SK-N-SH treated with all-trans-retinoic acid at 6 μM for 48 hours (cell line): Measurements from ENCODE around the gene SORCS2.

ENCODE experiments used
- ATAC-seq: fragments of 200-7000 bp; cut with Tn5 transposase; 3 replicates; pipeline ENCODE4 v1.9.1; 2020; ENCODE audit warnings: mild to moderate bottlenecking, moderate library complexity
- ARNTL ChIP-seq: fragments of 450-650 bp; formaldehyde crosslinking; IDR thresholded peaks from 2 replicates; pipeline ENCODE4 v1.5.0; 2020; ENCODE audit warnings: low read depth, mild to moderate bottlenecking, moderate library complexity, borderline replicate concordance
- BACH2 ChIP-seq: fragments of 250-450 bp; sonication (Bioruptor Pico); IDR thresholded peaks from 2 replicates; pipeline ENCODE4 v1.9.0; 2021; ENCODE audit warnings: mild to moderate bottlenecking, borderline replicate concordance
- CSDC2 ChIP-seq: fragments of 250-450 bp; sonication (Bioruptor Pico); IDR thresholded peaks from 2 replicates; pipeline ENCODE4 v1.5.0; 2020; ENCODE audit warnings: mild to moderate bottlenecking, moderate library complexity
- ESRRG ChIP-seq: fragments of 250-450 bp; sonication (Bioruptor Pico); IDR thresholded peaks from 2 replicates; pipeline ENCODE4 v1.6.1; 2021; ENCODE audit warnings: mild to moderate bottlenecking
- GLIS3 ChIP-seq: fragments of 250-450 bp; sonication (Bioruptor Pico); IDR thresholded peaks from 2 replicates; pipeline ENCODE4 v1.5.0; 2020; ENCODE audit warnings: mild to moderate bottlenecking, moderate library complexity
- ISL1 ChIP-seq: fragments of 250-450 bp; sonication (Bioruptor Pico); IDR thresholded peaks from 2 replicates; pipeline ENCODE4 v2.1.2; 2022; ENCODE audit warnings: mild to moderate bottlenecking, moderate library complexity
- OSR1 ChIP-seq: fragments of 250-450 bp; sonication (Bioruptor Pico); IDR thresholded peaks from 2 replicates; pipeline ENCODE4 v1.8.0; 2022; ENCODE audit warnings: moderate library complexity, mild to moderate bottlenecking, inconsistent platforms
- PPARA ChIP-seq: fragments of 250-450 bp; sonication (Bioruptor Pico); IDR thresholded peaks from 2 replicates; pipeline ENCODE4 v1.5.0; 2020; ENCODE audit warnings: mild to moderate bottlenecking, borderline replicate concordance
- RARB ChIP-seq: fragments of 250-450 bp; sonication (Bioruptor Pico); IDR thresholded peaks from 2 replicates; pipeline ENCODE4 v1.8.0; 2021; ENCODE audit warnings: mild to moderate bottlenecking, moderate library complexity
- TCF4 ChIP-seq: fragments of 250-450 bp; sonication (Bioruptor Pico); IDR thresholded peaks from 2 replicates; pipeline ENCODE4 v1.8.0; 2021; ENCODE audit warnings: mild to moderate bottlenecking, moderate library complexity, borderline replicate concordance
- TOX ChIP-seq: fragments of 250-450 bp; sonication (Bioruptor Pico); IDR thresholded peaks from 2 replicates; pipeline ENCODE4 v1.8.0; 2021; ENCODE audit warnings: mild to moderate bottlenecking, moderate library complexity, borderline replicate concordance
- ZC3H10 ChIP-seq: fragments of 250-450 bp; sonication (Bioruptor Pico); IDR thresholded peaks from 2 replicates; pipeline ENCODE4 v1.5.1; 2021; ENCODE audit warnings: mild to moderate bottlenecking, moderate library complexity
- ZFP3 ChIP-seq: fragments of 250-450 bp; sonication (Bioruptor Pico); IDR thresholded peaks from 2 replicates; pipeline ENCODE4 v1.5.0; 2020; ENCODE audit warnings: mild to moderate bottlenecking, moderate library complexity
- ZFP30 ChIP-seq: fragments of 450-650 bp; formaldehyde crosslinking; IDR thresholded peaks from 2 replicates; pipeline ENCODE4 v1.5.0; 2022; ENCODE audit warnings: mild to moderate bottlenecking, moderate library complexity
- ZNF565 ChIP-seq: fragments of 450-650 bp; formaldehyde crosslinking; conservative IDR thresholded peaks from 2 replicates; pipeline ENCODE4 v1.5.0; 2020; ENCODE audit warnings: low read depth, mild to moderate bottlenecking, moderate library complexity
- ZNF70 ChIP-seq: fragments of 450-650 bp; formaldehyde crosslinking; IDR thresholded peaks from 2 replicates; pipeline ENCODE4 v1.5.0; 2020; ENCODE audit warnings: mild to moderate bottlenecking, moderate library complexity
- ZNF8 ChIP-seq: fragments of 450-650 bp; formaldehyde crosslinking; IDR thresholded peaks from 2 replicates; pipeline ENCODE4 v1.5.0; 2020; ENCODE audit warnings: mild to moderate bottlenecking, moderate library complexity
- TF ChIP-seq, protein P1 (sequence below): fragments of 250-450 bp; sonication (Bioruptor Pico); IDR thresholded peaks from 2 replicates; pipeline ENCODE4 v1.5.1; 2021; ENCODE audit warnings: mild to moderate bottlenecking, moderate library complexity
- TF ChIP-seq, protein P2 (sequence below): fragments of 250-450 bp; sonication (Bioruptor Pico); IDR thresholded peaks from 2 replicates; pipeline ENCODE4 v1.8.0; 2021; ENCODE audit warnings: low read depth, mild to moderate bottlenecking, moderate library complexity, borderline replicate concordance
- TF ChIP-seq, protein P3 (sequence below): fragments of 250-450 bp; sonication (Bioruptor Pico); IDR thresholded peaks from 2 replicates; pipeline ENCODE4 v1.5.0; 2020; ENCODE audit warnings: mild to moderate bottlenecking, moderate library complexity

The SORCS2 gene

DNA sequence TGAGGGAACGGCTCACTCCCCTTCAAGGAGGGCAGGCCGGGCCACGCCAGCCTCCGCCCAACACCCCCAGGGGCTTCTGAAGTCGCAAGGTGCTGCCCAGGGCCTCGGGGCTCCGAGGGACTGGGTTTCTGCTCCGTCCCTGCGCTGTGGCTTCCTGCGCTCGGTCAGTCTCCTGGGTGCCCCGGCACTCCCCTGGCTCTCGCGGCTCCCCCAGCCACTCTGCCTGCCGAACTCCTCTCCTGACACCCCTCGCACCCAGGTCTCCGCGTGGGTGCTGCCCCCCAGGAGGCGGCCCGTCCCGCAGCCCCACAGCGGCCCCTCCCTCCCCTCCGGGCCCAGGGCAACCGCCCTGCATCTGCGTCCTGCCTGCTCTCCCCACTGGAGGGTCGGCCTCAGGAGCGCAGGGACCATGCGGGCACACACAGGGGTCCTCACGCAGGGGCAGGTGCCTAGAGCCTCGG, 595.4 kb downstream of the SORCS2 start (continued):
- TF ChIP-seq TCF4 (CRISPR knock-in tag) (no peak), GLIS3 (no peak), ESRRG (CRISPR knock-in tag) (no peak)

DNA sequence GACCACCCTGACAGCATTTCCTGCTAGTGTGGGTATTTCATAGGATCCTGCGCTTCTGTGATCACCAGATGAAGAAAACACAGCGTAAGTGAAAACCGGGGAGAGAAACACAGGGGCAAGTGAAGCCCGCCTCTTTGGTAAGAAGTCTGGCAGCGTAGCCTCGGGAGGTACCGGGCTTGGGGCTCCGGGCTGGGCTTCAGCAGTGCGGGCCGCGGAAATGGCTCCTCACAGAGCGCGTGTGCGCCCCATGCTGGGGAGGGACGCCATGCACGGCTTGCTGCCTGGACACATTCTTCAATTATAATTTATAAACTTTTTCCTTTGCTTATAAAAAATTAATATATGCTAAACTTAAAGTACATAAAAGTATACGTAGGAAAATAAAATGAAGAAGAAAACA, 595.9 kb downstream of the SORCS2 start:
- ATAC-seq = no peak
- TF ChIP-seq, protein P1, sequence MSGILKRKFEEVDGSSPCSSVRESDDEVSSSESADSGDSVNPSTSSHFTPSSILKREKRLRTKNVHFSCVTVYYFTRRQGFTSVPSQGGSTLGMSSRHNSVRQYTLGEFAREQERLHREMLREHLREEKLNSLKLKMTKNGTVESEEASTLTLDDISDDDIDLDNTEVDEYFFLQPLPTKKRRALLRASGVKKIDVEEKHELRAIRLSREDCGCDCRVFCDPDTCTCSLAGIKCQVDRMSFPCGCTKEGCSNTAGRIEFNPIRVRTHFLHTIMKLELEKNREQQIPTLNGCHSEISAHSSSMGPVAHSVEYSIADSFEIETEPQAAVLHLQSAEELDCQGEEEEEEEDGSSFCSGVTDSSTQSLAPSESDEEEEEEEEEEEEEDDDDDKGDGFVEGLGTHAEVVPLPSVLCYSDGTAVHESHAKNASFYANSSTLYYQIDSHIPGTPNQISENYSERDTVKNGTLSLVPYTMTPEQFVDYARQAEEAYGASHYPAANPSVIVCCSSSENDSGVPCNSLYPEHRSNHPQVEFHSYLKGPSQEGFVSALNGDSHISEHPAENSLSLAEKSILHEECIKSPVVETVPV (CRISPR knock-in tag) = no peak
- TF ChIP-seq PPARA (CRISPR knock-in tag) (no peak), RARB (CRISPR knock-in tag) (no peak), ZFP3 (CRISPR knock-in tag) (no peak), ZNF565 (CRISPR knock-in tag) (no peak), TCF4 (CRISPR knock-in tag) (no peak), ZNF70 (CRISPR knock-in tag) (no peak), ZFP30 (CRISPR knock-in tag) (no peak), ZC3H10 (no peak), ZNF8 (CRISPR knock-in tag) (no peak), ISL1 (no peak), CSDC2 (CRISPR knock-in tag) (no peak), BACH2 (CRISPR knock-in tag) (no peak)
- TF ChIP-seq, protein P2, sequence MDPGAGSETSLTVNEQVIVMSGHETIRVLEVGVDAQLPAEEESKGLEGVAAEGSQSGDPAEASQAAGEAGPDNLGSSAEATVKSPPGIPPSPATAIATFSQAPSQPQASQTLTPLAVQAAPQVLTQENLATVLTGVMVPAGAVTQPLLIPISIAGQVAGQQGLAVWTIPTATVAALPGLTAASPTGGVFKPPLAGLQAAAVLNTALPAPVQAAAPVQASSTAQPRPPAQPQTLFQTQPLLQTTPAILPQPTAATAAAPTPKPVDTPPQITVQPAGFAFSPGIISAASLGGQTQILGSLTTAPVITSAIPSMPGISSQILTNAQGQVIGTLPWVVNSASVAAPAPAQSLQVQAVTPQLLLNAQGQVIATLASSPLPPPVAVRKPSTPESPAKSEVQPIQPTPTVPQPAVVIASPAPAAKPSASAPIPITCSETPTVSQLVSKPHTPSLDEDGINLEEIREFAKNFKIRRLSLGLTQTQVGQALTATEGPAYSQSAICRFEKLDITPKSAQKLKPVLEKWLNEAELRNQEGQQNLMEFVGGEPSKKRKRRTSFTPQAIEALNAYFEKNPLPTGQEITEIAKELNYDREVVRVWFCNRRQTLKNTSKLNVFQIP (CRISPR knock-in tag) = no peak
- TF ChIP-seq, protein P3, sequence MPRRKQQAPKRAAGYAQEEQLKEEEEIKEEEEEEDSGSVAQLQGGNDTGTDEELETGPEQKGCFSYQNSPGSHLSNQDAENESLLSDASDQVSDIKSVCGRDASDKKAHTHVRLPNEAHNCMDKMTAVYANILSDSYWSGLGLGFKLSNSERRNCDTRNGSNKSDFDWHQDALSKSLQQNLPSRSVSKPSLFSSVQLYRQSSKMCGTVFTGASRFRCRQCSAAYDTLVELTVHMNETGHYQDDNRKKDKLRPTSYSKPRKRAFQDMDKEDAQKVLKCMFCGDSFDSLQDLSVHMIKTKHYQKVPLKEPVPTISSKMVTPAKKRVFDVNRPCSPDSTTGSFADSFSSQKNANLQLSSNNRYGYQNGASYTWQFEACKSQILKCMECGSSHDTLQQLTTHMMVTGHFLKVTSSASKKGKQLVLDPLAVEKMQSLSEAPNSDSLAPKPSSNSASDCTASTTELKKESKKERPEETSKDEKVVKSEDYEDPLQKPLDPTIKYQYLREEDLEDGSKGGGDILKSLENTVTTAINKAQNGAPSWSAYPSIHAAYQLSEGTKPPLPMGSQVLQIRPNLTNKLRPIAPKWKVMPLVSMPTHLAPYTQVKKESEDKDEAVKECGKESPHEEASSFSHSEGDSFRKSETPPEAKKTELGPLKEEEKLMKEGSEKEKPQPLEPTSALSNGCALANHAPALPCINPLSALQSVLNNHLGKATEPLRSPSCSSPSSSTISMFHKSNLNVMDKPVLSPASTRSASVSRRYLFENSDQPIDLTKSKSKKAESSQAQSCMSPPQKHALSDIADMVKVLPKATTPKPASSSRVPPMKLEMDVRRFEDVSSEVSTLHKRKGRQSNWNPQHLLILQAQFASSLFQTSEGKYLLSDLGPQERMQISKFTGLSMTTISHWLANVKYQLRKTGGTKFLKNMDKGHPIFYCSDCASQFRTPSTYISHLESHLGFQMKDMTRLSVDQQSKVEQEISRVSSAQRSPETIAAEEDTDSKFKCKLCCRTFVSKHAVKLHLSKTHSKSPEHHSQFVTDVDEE = no peak

DNA sequence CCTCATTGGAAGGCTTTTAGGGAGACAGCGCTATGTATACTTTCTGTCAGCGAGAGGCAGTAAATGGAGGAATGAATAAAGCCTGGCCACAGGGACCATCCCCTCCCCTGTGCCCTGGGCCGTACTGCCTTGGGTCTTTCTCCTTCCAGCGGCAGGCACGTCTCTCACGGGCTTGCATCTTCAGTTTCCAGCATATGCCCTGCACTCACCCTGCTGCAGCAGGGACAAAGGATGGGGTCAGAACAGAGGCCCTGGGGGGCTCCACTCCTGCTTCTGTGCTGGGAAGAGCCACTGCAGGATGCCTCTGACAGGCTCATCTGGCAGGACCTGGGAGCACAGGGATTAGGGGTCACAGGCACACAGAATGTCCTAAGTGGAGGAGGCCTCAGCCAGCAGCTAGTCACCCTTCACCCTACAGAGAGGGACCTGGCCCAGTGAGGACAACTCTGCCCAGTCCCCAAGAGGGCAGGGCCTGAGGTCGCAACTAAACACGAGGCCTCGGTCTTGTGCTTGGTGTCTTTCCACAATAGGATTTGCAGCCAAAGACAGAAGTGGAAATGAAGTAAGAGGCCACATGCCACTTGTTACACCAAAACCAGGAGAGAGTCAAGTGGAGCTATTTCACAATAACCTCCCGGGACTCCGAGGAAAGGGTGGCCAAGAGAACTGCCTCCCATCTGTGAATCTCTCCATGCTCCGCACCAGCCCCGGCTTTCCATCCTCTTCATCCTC, 596.5 kb downstream of the SORCS2 start:
- TF ChIP-seq TOX (no peak), GLIS3 (no peak), ZFP3 (CRISPR knock-in tag) (no peak), BACH2 (CRISPR knock-in tag) (no peak), TCF4 (CRISPR knock-in tag) (no peak), PPARA (CRISPR knock-in tag) (no peak), ARNTL (CRISPR knock-in tag) (no peak), ZFP30 (CRISPR knock-in tag) (no peak), OSR1 (CRISPR knock-in tag) (no peak)
- TF ChIP-seq, protein P3 = no peak
- no peak for ATAC-seq
